Type B pancreatic cell (in vitro differentiated cells): Measurements from ENCODE around the gene HEXIM1. TPM values are rescaled to one million over a fixed set of nuclear protein-coding genes. Genes with fewer than 3 reads are reported as not detected.

Experiments
- DNase-seq: peaks from one replicate; pipeline ENCODE4 v3.0.0; 2021; ENCODE audit warnings: mixed read lengths; ENCODE audit not compliant: unreplicated experiment; ENCODE audit errors: extremely low spot score
- H3K27ac Mint-ChIP-seq: 2 replicates; pipeline ENCODE4 v1.8.0; 2021; ENCODE audit warnings: mild to moderate bottlenecking, mixed read lengths
- H3K27me3 Mint-ChIP-seq: 2 replicates; pipeline ENCODE4 v1.8.0; 2021; ENCODE audit warnings: mixed read lengths
- H3K36me3 Mint-ChIP-seq: 2 replicates; pipeline ENCODE4 v1.8.0; 2021; ENCODE audit warnings: mixed read lengths
- H3K4me1 Mint-ChIP-seq: one replicate; pipeline ENCODE4 v1.8.0; 2021; ENCODE audit warnings: mixed read lengths; ENCODE audit not compliant: unreplicated experiment
- H3K4me3 Mint-ChIP-seq: 2 replicates; pipeline ENCODE4 v1.8.0; 2021; ENCODE audit warnings: mild to moderate bottlenecking, mixed read lengths
- H3K9me3 Mint-ChIP-seq: 2 replicates; pipeline ENCODE4 v1.8.0; 2021; ENCODE audit warnings: mixed read lengths
- microRNA-seq: library from miRNA; unstranded; fragments of <30 nt; microRNA quantifications from one replicate; pipeline ENCODE4, GENCODE V29; 2020
- total RNA-seq: library from RNA; stranded (reverse); gene quantifications from 2 replicates; pipeline ENCODE4 v1.2.1, GENCODE V29; 2021; ENCODE audit warnings: low replicate concordance
- TF ChIP-seq, protein P1 (sequence below): fragments of 200-600 bp; sonication (generic); conservative IDR thresholded peaks from 2 replicates; pipeline ENCODE4 v1.5.0; 2021; ENCODE audit warnings: antibody characterized with exemption, mild to moderate bottlenecking

The HEXIM1 gene
- total RNA-seq, 1 donor from 2014 or later = 27.5 TPM

GRCh38 chr17:45197555-45198334, 49.5 kb downstream of the HEXIM1 start:
- Mint-ChIP-seq H3K36me3 (no peaks in the 10 kb centered on the region), H3K9me3 (no peaks in the 10 kb centered on the region), H3K4me3 (no peak overlapping the region), H3K4me1 (peaks cover 10% of the 10 kb centered on the region), H3K27me3 (no peaks in the 10 kb centered on the region), H3K27ac (peak overlapping the region; percentile 56)
- DNase-seq = peak; percentile 94
- TF ChIP-seq, protein P1, sequence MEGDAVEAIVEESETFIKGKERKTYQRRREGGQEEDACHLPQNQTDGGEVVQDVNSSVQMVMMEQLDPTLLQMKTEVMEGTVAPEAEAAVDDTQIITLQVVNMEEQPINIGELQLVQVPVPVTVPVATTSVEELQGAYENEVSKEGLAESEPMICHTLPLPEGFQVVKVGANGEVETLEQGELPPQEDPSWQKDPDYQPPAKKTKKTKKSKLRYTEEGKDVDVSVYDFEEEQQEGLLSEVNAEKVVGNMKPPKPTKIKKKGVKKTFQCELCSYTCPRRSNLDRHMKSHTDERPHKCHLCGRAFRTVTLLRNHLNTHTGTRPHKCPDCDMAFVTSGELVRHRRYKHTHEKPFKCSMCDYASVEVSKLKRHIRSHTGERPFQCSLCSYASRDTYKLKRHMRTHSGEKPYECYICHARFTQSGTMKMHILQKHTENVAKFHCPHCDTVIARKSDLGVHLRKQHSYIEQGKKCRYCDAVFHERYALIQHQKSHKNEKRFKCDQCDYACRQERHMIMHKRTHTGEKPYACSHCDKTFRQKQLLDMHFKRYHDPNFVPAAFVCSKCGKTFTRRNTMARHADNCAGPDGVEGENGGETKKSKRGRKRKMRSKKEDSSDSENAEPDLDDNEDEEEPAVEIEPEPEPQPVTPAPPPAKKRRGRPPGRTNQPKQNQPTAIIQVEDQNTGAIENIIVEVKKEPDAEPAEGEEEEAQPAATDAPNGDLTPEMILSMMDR = peak; percentile 100

DNA sequence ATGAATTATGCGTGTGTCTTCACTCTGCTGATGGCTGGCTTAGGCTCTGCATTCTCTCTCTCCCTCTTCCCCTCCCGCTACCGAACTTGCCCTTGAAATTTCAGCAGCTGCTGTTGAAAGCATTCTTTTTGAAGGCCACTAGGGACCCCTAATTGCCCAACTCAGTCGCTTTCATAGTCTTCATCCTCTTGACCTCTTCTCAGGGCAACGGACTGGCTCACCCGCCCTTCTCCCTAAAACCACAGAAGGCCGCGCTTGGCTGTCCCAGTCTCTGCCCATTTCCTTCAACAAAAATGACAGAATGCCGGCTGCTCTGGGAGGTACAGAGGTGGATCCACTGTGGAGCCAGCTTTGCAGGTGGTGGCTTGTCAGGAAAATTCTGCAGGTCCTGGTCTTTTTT, 52.4 kb downstream of the HEXIM1 start:
- no peaks in the 10 kb centered on the region for H3K36me3 Mint-ChIP-seq
- no peak overlapping the region for H3K27ac Mint-ChIP-seq
- no peak overlapping the region for H3K4me3 Mint-ChIP-seq
- no peaks in the 10 kb centered on the region for H3K9me3 Mint-ChIP-seq
- TF ChIP-seq, protein P1 = no peak
- DNase-seq = no peak
- peaks cover 10% of the 10 kb centered on the region for H3K4me1 Mint-ChIP-seq
- H3K27me3 Mint-ChIP-seq = no peaks in the 10 kb centered on the region

DNA sequence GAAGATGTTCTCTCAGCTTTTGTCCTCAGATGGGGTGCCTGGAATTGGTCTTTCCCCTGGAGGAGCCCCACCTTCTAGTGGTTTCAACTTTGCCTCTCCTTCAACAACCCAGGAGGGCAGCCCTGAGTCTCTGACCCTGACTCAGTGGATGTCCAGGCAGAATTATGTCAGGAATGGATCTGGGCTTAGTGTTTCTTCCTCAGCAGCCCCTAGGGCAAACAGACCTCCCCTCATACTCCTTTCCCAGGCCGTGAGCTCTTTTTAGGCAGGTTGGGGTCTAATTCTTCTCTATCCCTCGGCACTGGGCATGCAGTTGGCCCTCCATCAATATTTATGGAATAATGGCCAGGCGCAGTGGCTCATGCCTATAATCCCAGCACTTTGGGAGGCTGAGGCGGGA, 53.2 kb downstream of the HEXIM1 start:
- Mint-ChIP-seq H3K4me1 (peaks cover 10% of the 10 kb centered on the region), H3K4me3 (no peak overlapping the region), H3K27me3 (no peaks in the 10 kb centered on the region), H3K36me3 (no peaks in the 10 kb centered on the region), H3K27ac (no peak overlapping the region), H3K9me3 (no peaks in the 10 kb centered on the region)
- no peak for DNase-seq
- TF ChIP-seq, protein P1 = no peak

Small RNAs within 50 kb of the gene (microRNA-seq; reads per million reads assigned to microRNA genes)
- not detected for gene MIR6784

Other genes starting within 250 kb of the HEXIM1 start
- gene EFTUD2, start 249.0 kb upstream of the HEXIM1 start, total RNA-seq = 111 and 122 TPM in 2 replicates
- gene GFAP, start 233.0 kb upstream of the HEXIM1 start, total RNA-seq = 0.10 and 0.26 TPM in 2 replicates
- gene KIF18B, start 200.7 kb upstream of the HEXIM1 start, total RNA-seq = 14.8 and 49.3 TPM in 2 replicates
- 15.6 and 76.5 TPM in 2 replicates for gene C1QL1, start 180.2 kb upstream of the HEXIM1 start, total RNA-seq
- gene DCAKD, start 96.8 kb upstream of the HEXIM1 start, total RNA-seq = 40.3 and 57.5 TPM in 2 replicates
- 97.0 and 98.8 TPM in 2 replicates for gene NMT1, start 87.2 kb upstream of the HEXIM1 start, total RNA-seq
- gene PLCD3, start 16.0 kb upstream of the HEXIM1 start, total RNA-seq = 45.8 and 56.1 TPM in 2 replicates
- 9.8 and 11.5 TPM in 2 replicates for gene ACBD4, start 12.8 kb upstream of the HEXIM1 start, total RNA-seq
- 5.3 and 11.5 TPM in 2 replicates for gene HEXIM2, start 13.4 kb downstream of the HEXIM1 start, total RNA-seq
- gene FMNL1, start 73.4 kb downstream of the HEXIM1 start, total RNA-seq = 1.9 and 6.0 TPM in 2 replicates
- not detected in 2 replicates for gene SPATA32, start 113.6 kb downstream of the HEXIM1 start, total RNA-seq
- 10.4 and 11.2 TPM in 2 replicates for gene MAP3K14, start 168.5 kb downstream of the HEXIM1 start, total RNA-seq